HCT116 (cell line): ENCODE data around the gene TRUB1.

Source experiments
- CEBPB ChIP-seq: IDR thresholded peaks from 2 replicates; pipeline ENCODE4 v1.6.1; 2012; ENCODE audit warnings: low read depth
- CTCF ChIP-seq, 3 experiments: fragments of 200-600 bp in 1 of 3; sonication (generic) in 1 of 3; IDR thresholded peaks in 2 of 3; conservative IDR thresholded peaks in 1 of 3; 2 replicates each; pipeline ENCODE4 v1.5.1; 2012 to 2017; ENCODE audit warnings: low read depth in 2 of 3, low read length in 2 of 3, antibody characterized with exemption in 1 of 3, borderline replicate concordance in 1 of 3, control low read depth in 1 of 3, mild to moderate bottlenecking in 1 of 3, mixed read lengths in 1 of 3, mixed run types in 1 of 3, moderate library complexity in 1 of 3; ENCODE audit not compliant: insufficient read depth in 1 of 3
- EZH2 ChIP-seq: fragments of 200-600 bp; sonication (generic); IDR thresholded peaks from 2 replicates; pipeline ENCODE4 v1.6.1; 2017; ENCODE audit warnings: antibody characterized with exemption, mixed run types
- POLR2A ChIP-seq: IDR thresholded peaks from 2 replicates; pipeline ENCODE4 v1.7.0; 2011; ENCODE audit warnings: borderline replicate concordance; ENCODE audit not compliant: insufficient read depth, insufficient read length; ENCODE audit errors: extremely low read depth
- YY1 ChIP-seq: IDR thresholded peaks from 2 replicates; pipeline ENCODE4 v1.6.1; 2011; ENCODE audit warnings: low read length, low read depth, moderate library complexity, mild to moderate bottlenecking; ENCODE audit not compliant: insufficient replicate concordance; ENCODE audit errors: extremely low read depth

- TF ChIP-seq CTCF (IDR thresholded peaks at IDR 0.05 in 2 of 3, conservative IDR thresholded peaks at IDR 0.05 in 1 of 3; ENCODE audit: borderline replicate concordance in 1 of 3, insufficient read depth in 1 of 3, low read depth in 2 of 3, low read length in 2 of 3) = no peak
- TF ChIP-seq CEBPB = no peak
- TF ChIP-seq POLR2A = no peak
- TF ChIP-seq EZH2 = no peak
- TF ChIP-seq YY1 = no peak
Observed at GRCh38 chr10:115020449-115020848, 82.5 kb downstream of the TRUB1 start.
